GM23338 (cell line): ENCODE results near the gene ANKRD7. TPM values are rescaled to one million over a fixed set of nuclear protein-coding genes. Genes with fewer than 3 reads are reported as not detected.

Source experiments
- ATAC-seq: fragments of 200-7000 bp; cut with Tn5 transposase; 3 replicates; pipeline ENCODE4 v1.9.1; 2020
- DNase-seq: peaks from one replicate; pipeline ENCODE4 v3.0.0-alpha.2; 2015; ENCODE audit warnings: low spot score
- H2AFZ ChIP-seq: fragments of 200-600 bp; sonication (generic); 2 replicates; pipeline ENCODE4 v1.8.0; 2016; ENCODE audit warnings: antibody characterized with exemption, mild to moderate bottlenecking, moderate library complexity
- H3F3A ChIP-seq: fragments of 200-600 bp; sonication (generic); replicated peaks from 2 replicates; pipeline ENCODE4 v1.8.0; 2017; ENCODE audit warnings: antibody characterized with exemption, mixed run types, low read depth
- H3K27ac ChIP-seq: fragments of 200-600 bp; sonication (generic); 2 replicates; pipeline ENCODE4 v1.6.1; 2016; ENCODE audit warnings: low read depth
- H3K27me3 ChIP-seq: fragments of 200-600 bp; sonication (generic); 2 replicates; pipeline ENCODE4 v1.8.0; 2016; ENCODE audit warnings: mild to moderate bottlenecking, mixed run types, moderate library complexity; ENCODE audit not compliant: insufficient read depth
- H3K36me3 ChIP-seq: fragments of 200-600 bp; sonication (generic); 2 replicates; pipeline ENCODE4 v1.8.0; 2016; ENCODE audit warnings: mild to moderate bottlenecking; ENCODE audit not compliant: insufficient read depth
- H3K4me1 ChIP-seq: fragments of 200-600 bp; sonication (generic); 2 replicates; pipeline ENCODE4 v1.8.0; 2016; ENCODE audit warnings: mild to moderate bottlenecking, moderate library complexity; ENCODE audit not compliant: insufficient read depth
- H3K4me2 ChIP-seq: fragments of 200-600 bp; sonication (generic); 2 replicates; pipeline ENCODE4 v1.7.1; 2017; ENCODE audit warnings: mixed run types
- H3K4me3 ChIP-seq: fragments of 200-600 bp; sonication (generic); 2 replicates; pipeline ENCODE4 v1.6.1; 2016; ENCODE audit warnings: mixed run types
- H3K79me2 ChIP-seq: fragments of 200-600 bp; sonication (generic); replicated peaks from 2 replicates; pipeline ENCODE4 v1.8.0; 2017; ENCODE audit warnings: mild to moderate bottlenecking; ENCODE audit not compliant: insufficient read depth
- H3K9me2 ChIP-seq: fragments of 200-600 bp; sonication (generic); 2 replicates; pipeline ENCODE4 v1.8.0; 2017; ENCODE audit not compliant: insufficient read depth
- H4K20me1 ChIP-seq: fragments of 200-600 bp; sonication (generic); replicated peaks from 2 replicates; pipeline ENCODE4 v1.8.0; 2017; ENCODE audit warnings: mild to moderate bottlenecking; ENCODE audit not compliant: insufficient read depth
- H3K27ac Mint-ChIP-seq: 2 replicates; pipeline ENCODE4 v1.8.0; 2020; ENCODE audit warnings: inconsistent platforms, mild to moderate bottlenecking, moderate library complexity, mixed read lengths
- H3K27me3 Mint-ChIP-seq: 3 replicates; pipeline ENCODE4 v1.8.0; 2022; ENCODE audit warnings: low read depth, mild to moderate bottlenecking, moderate library complexity, mixed read lengths, inconsistent platforms; ENCODE audit not compliant: insufficient read depth, poor library complexity
- H3K36me3 Mint-ChIP-seq: 3 replicates; pipeline ENCODE4 v1.8.0; 2021; ENCODE audit warnings: low read depth, mild to moderate bottlenecking, inconsistent platforms, moderate library complexity, mixed read lengths
- H3K4me1 Mint-ChIP-seq: 3 replicates; pipeline ENCODE4 v1.8.0; 2020; ENCODE audit warnings: mild to moderate bottlenecking, inconsistent platforms, mixed read lengths
- H3K4me3 Mint-ChIP-seq: 3 replicates; pipeline ENCODE4 v1.8.0; 2021; ENCODE audit warnings: moderate library complexity, mild to moderate bottlenecking, inconsistent platforms, mixed read lengths
- H3K9me3 Mint-ChIP-seq: 3 replicates; pipeline ENCODE4 v1.8.0; 2020; ENCODE audit warnings: moderate library complexity, mild to moderate bottlenecking, inconsistent platforms, mixed read lengths
- CREB1 ChIP-seq: fragments of 250-450 bp; sonication (Bioruptor Pico); IDR thresholded peaks from 2 replicates; pipeline ENCODE4 v1.5.0; 2020; ENCODE audit warnings: low read depth, mild to moderate bottlenecking, moderate library complexity
- CTCF ChIP-seq, 2 experiments: fragments of 200-600 bp in 1 of 2; sonication (generic) in 1 of 2; conservative IDR thresholded peaks; 2 replicates each; pipeline versions ENCODE4 v1.5.1 to v1.6.1; 2016 to 2017; ENCODE audit warnings: antibody characterized with exemption in 2 of 2, low read depth in 2 of 2, mild to moderate bottlenecking in 2 of 2, moderate library complexity in 1 of 2
- EZH2 ChIP-seq: fragments of 200-600 bp; sonication (generic); IDR thresholded peaks from one replicate; pipeline ENCODE4 v1.8.0; 2017; ENCODE audit warnings: antibody characterized with exemption, mild to moderate bottlenecking, low read depth; ENCODE audit not compliant: unreplicated experiment
- EZH2phosphoT487 ChIP-seq: fragments of 200-600 bp; sonication (generic); IDR thresholded peaks from one replicate; pipeline ENCODE4 v1.8.1; 2018; ENCODE audit warnings: antibody characterized with exemption; ENCODE audit not compliant: unreplicated experiment
- JUNB ChIP-seq: IDR thresholded peaks from one replicate; pipeline ENCODE4 v1.6.1; 2016; ENCODE audit warnings: antibody characterized with exemption; ENCODE audit not compliant: unreplicated experiment
- NANOG ChIP-seq: IDR thresholded peaks from 2 replicates; pipeline ENCODE4 v1.6.1; 2016; ENCODE audit warnings: antibody characterized with exemption, borderline replicate concordance
- REST ChIP-seq: IDR thresholded peaks from one replicate; pipeline ENCODE4 v1.6.1; 2018; ENCODE audit warnings: antibody characterized with exemption; ENCODE audit not compliant: unreplicated experiment
- ZNF114 ChIP-seq: fragments of 250-450 bp; sonication (Bioruptor Pico); IDR thresholded peaks from 2 replicates; pipeline ENCODE4 v1.5.0; 2020; ENCODE audit warnings: mild to moderate bottlenecking, moderate library complexity
- ZNF331 ChIP-seq: fragments of 250-450 bp; sonication (Bioruptor Pico); IDR thresholded peaks from 2 replicates; pipeline ENCODE4 v1.5.0; 2020; ENCODE audit warnings: low read depth, mild to moderate bottlenecking, moderate library complexity
- ZNF462 ChIP-seq: fragments of 250-450 bp; sonication (Bioruptor Pico); IDR thresholded peaks from 2 replicates; pipeline ENCODE4 v1.5.0; 2020; ENCODE audit warnings: mild to moderate bottlenecking, moderate library complexity
- long read RNA-seq: library from polyadenylated mRNA; unstranded; transcript quantifications from one replicate; pipeline ENCODE4 v2.0.0, GENCODE V29; 2020; ENCODE audit not compliant: unreplicated experiment
- polyA plus RNA-seq: library from polyadenylated mRNA; unstranded; fragments of >200 nt; fragmentation: Nextera tagmentation; extraction: Ambion mirVana; gene quantifications from 2 replicates; pipeline ENCODE4 v1.2.1, GENCODE V29; 2016
- total RNA-seq: library from RNA; depleted of rRNA; stranded (reverse); fragments of >200 nt; shearing (Covaris generic); gene quantifications from 2 replicates; pipeline ENCODE4 v1.2.3, GENCODE V29; 2014; rRNA removed

Gene ANKRD7
- total RNA-seq (1.6 TPM in 1 of 2 replicates, not detected in the other), polyA plus RNA-seq (0.61 and 2.1 TPM in 2 replicates)
- long read RNA-seq, partial matches to known transcripts = 0 of 1 reads
- long read RNA-seq, other reads (novel, unspliced or antisense) = 1 of 1 reads

- TF ChIP-seq CREB1 (CRISPR knock-in tag) = no peak
- TF ChIP-seq EZH2phosphoT487 = no peak
- TF ChIP-seq JUNB = no peak
- TF ChIP-seq ZNF114 = no peak
- TF ChIP-seq CTCF (conservative IDR thresholded peaks at IDR 0.05; ENCODE audit: low read depth in 2 of 2) = no peak
- TF ChIP-seq REST = no peak
- Histone ChIP-seq H4K20me1 (no peaks in the 10 kb centered on the region), H3K79me2 (no peaks in the 10 kb centered on the region), H3K4me3 (no peak within 1 kb of the TSS), H2AFZ (no peak within 1 kb of the TSS), H3K4me1 (no peaks in the 10 kb centered on the region), H3K4me2 (no peak within 1 kb of the TSS), H3K27ac (no peak within 1 kb of the TSS), H3F3A (no peaks in the 10 kb centered on the region), H3K36me3 (no peaks in the 10 kb centered on the region), H3K9me2 (no peaks in the 10 kb centered on the region), H3K27me3 (no peaks in the 10 kb centered on the region)
- Mint-ChIP-seq H3K27ac (no peak within 1 kb of the TSS), H3K36me3 (no peaks in the 10 kb centered on the region), H3K9me3 (no peaks in the 10 kb centered on the region), H3K4me3 (no peak within 1 kb of the TSS), H3K4me1 (no peaks in the 10 kb centered on the region), H3K27me3 (no peaks in the 10 kb centered on the region)
- no peak for DNase-seq
- no peak for ATAC-seq
Measured at GRCh38 chr7:118224521-118224920, at the start of gene ANKRD7. Gene ANKRD7, plus strand, starts transcription at chr7:118224704. Its CDS starts 127 bp downstream, at chr7:118224831.

- peaks cover 3% of the 10 kb centered on the region for H3K4me1 Mint-ChIP-seq
- H3K36me3 Mint-ChIP-seq = no peaks in the 10 kb centered on the region
- no peak for ATAC-seq
- Histone ChIP-seq H3K9me2 (no peaks in the 10 kb centered on the region), H3K36me3 (no peaks in the 10 kb centered on the region), H3K4me2 (no peak overlapping the region), H3F3A (no peaks in the 10 kb centered on the region), H3K27ac (no peak overlapping the region), H3K27me3 (no peaks in the 10 kb centered on the region), H3K4me3 (no peak overlapping the region), H3K79me2 (no peaks in the 10 kb centered on the region), H4K20me1 (no peaks in the 10 kb centered on the region), H3K4me1 (no peaks in the 10 kb centered on the region), H2AFZ (no peak overlapping the region)
- no peak overlapping the region; the same call in 1 of the 2 replicates for H3K27ac Mint-ChIP-seq
- no peaks in the 10 kb centered on the region for H3K27me3 Mint-ChIP-seq
- TF ChIP-seq ZNF462 (CRISPR knock-in tag) (no peak), ZNF114 (no peak), NANOG (no peak), ZNF331 (CRISPR knock-in tag) (no peak), EZH2 (no peak)
- no peak overlapping the region for H3K4me3 Mint-ChIP-seq
- no peak for DNase-seq
- H3K9me3 Mint-ChIP-seq = no peaks in the 10 kb centered on the region
Measured at GRCh38 chr7:118175740-118176139, 48.8 kb upstream of the ANKRD7 start.
